ENCODE data around the gene SLC22A1.

The SLC22A1 gene

GRCh38 chr6:160093061-160093460, 28.6 kb upstream of the SLC22A1 start:
- Histone ChIP-seq H3K36me3 (ENCODE audit: control insufficient read depth, insufficient read depth, low read length) (peaks cover 29% of the 10 kb centered on the region), H3K4me3 (ENCODE audit: low read length) (no peak overlapping the region), H3K27ac (ENCODE audit: low read length) (no peak overlapping the region), H3K9me3 (ENCODE audit: control insufficient read depth, insufficient read depth, low read length) (no peaks in the 10 kb centered on the region), H3K27me3 (ENCODE audit: control insufficient read depth, insufficient read depth, low read length) (no peaks in the 10 kb centered on the region), H3K4me1 (ENCODE audit: control insufficient read depth, insufficient read depth, low read length) (no peaks in the 10 kb centered on the region)
- WGBS (ENCODE audit: insufficient coverage, insufficient read length) = no CpG with 5 or more reads among the region's 7 CpGs
- no peak for DNase-seq (ENCODE audit: low read depth, low spot score)

GRCh38 chr6:160093946-160094345, 27.7 kb upstream of the SLC22A1 start:
- H3K27ac ChIP-seq (ENCODE audit: low read length) = no peak overlapping the region
- DNase-seq (ENCODE audit: low read depth, low spot score) = no peak
- H3K9me3 ChIP-seq (ENCODE audit: control insufficient read depth, insufficient read depth, low read length) = no peaks in the 10 kb centered on the region
- no peak overlapping the region for H3K4me3 ChIP-seq (ENCODE audit: low read length)
- H3K36me3 ChIP-seq (ENCODE audit: control insufficient read depth, insufficient read depth, low read length) = peaks cover 26% of the 10 kb centered on the region
- no peaks in the 10 kb centered on the region for H3K4me1 ChIP-seq (ENCODE audit: control insufficient read depth, insufficient read depth, low read length)
- H3K27me3 ChIP-seq (ENCODE audit: control insufficient read depth, insufficient read depth, low read length) = no peaks in the 10 kb centered on the region
- WGBS (ENCODE audit: insufficient coverage, insufficient read length) = no CpG with 5 or more reads among the region's 4 CpGs

GRCh38 chr6:160095146-160095845, 26.3 kb upstream of the SLC22A1 start:
- H3K36me3 ChIP-seq (ENCODE audit: control insufficient read depth, insufficient read depth, low read length) = peaks cover 26% of the 10 kb centered on the region
- no CpG with 5 or more reads among the region's 8 CpGs for WGBS (ENCODE audit: insufficient coverage, insufficient read length)
- H3K4me3 ChIP-seq (ENCODE audit: low read length) = no peak overlapping the region
- no peaks in the 10 kb centered on the region for H3K4me1 ChIP-seq (ENCODE audit: control insufficient read depth, insufficient read depth, low read length)
- no peaks in the 10 kb centered on the region for H3K27me3 ChIP-seq (ENCODE audit: control insufficient read depth, insufficient read depth, low read length)
- no peak for DNase-seq (ENCODE audit: low read depth, low spot score)
- no peaks in the 10 kb centered on the region for H3K9me3 ChIP-seq (ENCODE audit: control insufficient read depth, insufficient read depth, low read length)
- no peak overlapping the region for H3K27ac ChIP-seq (ENCODE audit: low read length)

GRCh38 chr6:160101277-160102205, 20.1 kb upstream of the SLC22A1 start:
- Histone ChIP-seq H3K4me3 (ENCODE audit: low read length) (no peak overlapping the region), H3K27me3 (ENCODE audit: control insufficient read depth, insufficient read depth, low read length) (no peaks in the 10 kb centered on the region), H3K9me3 (ENCODE audit: control insufficient read depth, insufficient read depth, low read length) (no peaks in the 10 kb centered on the region), H3K27ac (ENCODE audit: low read length) (no peak overlapping the region), H3K36me3 (ENCODE audit: control insufficient read depth, insufficient read depth, low read length) (peaks cover 18% of the 10 kb centered on the region), H3K4me1 (ENCODE audit: control insufficient read depth, insufficient read depth, low read length) (no peaks in the 10 kb centered on the region)
- DNase-seq (ENCODE audit: low read depth, low spot score) = no peak
- no CpG with 5 or more reads among the region's 23 CpGs for WGBS (ENCODE audit: insufficient coverage, insufficient read length)

- WGBS (ENCODE audit: insufficient coverage, insufficient read length) = no CpG with 5 or more reads among the region's 16 CpGs
- no peak for DNase-seq (ENCODE audit: low read depth, low spot score)
- no peak overlapping the region for H3K4me3 ChIP-seq (ENCODE audit: low read length)
- H3K36me3 ChIP-seq (ENCODE audit: control insufficient read depth, insufficient read depth, low read length) = peaks cover 18% of the 10 kb centered on the region
- H3K4me1 ChIP-seq (ENCODE audit: control insufficient read depth, insufficient read depth, low read length) = no peaks in the 10 kb centered on the region
- H3K27me3 ChIP-seq (ENCODE audit: control insufficient read depth, insufficient read depth, low read length) = no peaks in the 10 kb centered on the region
- no peaks in the 10 kb centered on the region for H3K9me3 ChIP-seq (ENCODE audit: control insufficient read depth, insufficient read depth, low read length)
- H3K27ac ChIP-seq (ENCODE audit: low read length) = no peak overlapping the region
Observed at GRCh38 chr6:160102399-160102798, 19.2 kb upstream of the SLC22A1 start.

- whole genome bisulfite sequencing (ENCODE audit: insufficient coverage, insufficient read length) = no CpG with 5 or more reads among the region's 14 CpGs
- H3K27me3 ChIP-seq (ENCODE audit: control insufficient read depth, insufficient read depth, low read length) = no peaks in the 10 kb centered on the region
- H3K36me3 ChIP-seq (ENCODE audit: control insufficient read depth, insufficient read depth, low read length) = peaks cover 18% of the 10 kb centered on the region
- H3K9me3 ChIP-seq (ENCODE audit: control insufficient read depth, insufficient read depth, low read length) = no peaks in the 10 kb centered on the region
- DNase-seq (ENCODE audit: low read depth, low spot score) = peak; percentile 35
- no peaks in the 10 kb centered on the region for H3K4me1 ChIP-seq (ENCODE audit: control insufficient read depth, insufficient read depth, low read length)
- H3K4me3 ChIP-seq (ENCODE audit: low read length) = no peak overlapping the region
- H3K27ac ChIP-seq (ENCODE audit: low read length) = no peak overlapping the region
Observed at GRCh38 chr6:160102956-160103824, 18.4 kb upstream of the SLC22A1 start.

- H3K4me3 ChIP-seq (ENCODE audit: low read length) = no peak overlapping the region
- no peaks in the 10 kb centered on the region for H3K4me1 ChIP-seq (ENCODE audit: control insufficient read depth, insufficient read depth, low read length)
- DNase-seq (ENCODE audit: low read depth, low spot score) = no peak
- H3K27me3 ChIP-seq (ENCODE audit: control insufficient read depth, insufficient read depth, low read length) = no peaks in the 10 kb centered on the region
- peaks cover 18% of the 10 kb centered on the region for H3K36me3 ChIP-seq (ENCODE audit: control insufficient read depth, insufficient read depth, low read length)
- no CpG with 5 or more reads among the region's 7 CpGs for WGBS (ENCODE audit: insufficient coverage, insufficient read length)
- H3K9me3 ChIP-seq (ENCODE audit: control insufficient read depth, insufficient read depth, low read length) = no peaks in the 10 kb centered on the region
- no peak overlapping the region for H3K27ac ChIP-seq (ENCODE audit: low read length)
Observed at GRCh38 chr6:160103825-160104100, 17.9 kb upstream of the SLC22A1 start.

- Histone ChIP-seq H3K9me3 (ENCODE audit: control insufficient read depth, insufficient read depth, low read length) (no peaks in the 10 kb centered on the region), H3K27me3 (ENCODE audit: control insufficient read depth, insufficient read depth, low read length) (no peaks in the 10 kb centered on the region), H3K4me3 (ENCODE audit: low read length) (no peak overlapping the region), H3K36me3 (ENCODE audit: control insufficient read depth, insufficient read depth, low read length) (peaks cover 18% of the 10 kb centered on the region), H3K27ac (ENCODE audit: low read length) (no peak overlapping the region), H3K4me1 (ENCODE audit: control insufficient read depth, insufficient read depth, low read length) (no peaks in the 10 kb centered on the region)
- WGBS (ENCODE audit: insufficient coverage, insufficient read length) = no CpG with 5 or more reads among the region's 20 CpGs
- DNase-seq (ENCODE audit: low read depth, low spot score) = no peak
Observed at GRCh38 chr6:160104821-160105517, 16.6 kb upstream of the SLC22A1 start.

GRCh38 chr6:160106010-160106409, 15.6 kb upstream of the SLC22A1 start:
- H3K27me3 ChIP-seq (ENCODE audit: control insufficient read depth, insufficient read depth, low read length) = no peaks in the 10 kb centered on the region
- peaks cover 18% of the 10 kb centered on the region for H3K36me3 ChIP-seq (ENCODE audit: control insufficient read depth, insufficient read depth, low read length)
- no CpG with 5 or more reads among the region's 14 CpGs for WGBS (ENCODE audit: insufficient coverage, insufficient read length)
- no peaks in the 10 kb centered on the region for H3K9me3 ChIP-seq (ENCODE audit: control insufficient read depth, insufficient read depth, low read length)
- H3K4me3 ChIP-seq (ENCODE audit: low read length) = no peak overlapping the region
- H3K27ac ChIP-seq (ENCODE audit: low read length) = no peak overlapping the region
- DNase-seq (ENCODE audit: low read depth, low spot score) = no peak
- no peaks in the 10 kb centered on the region for H3K4me1 ChIP-seq (ENCODE audit: control insufficient read depth, insufficient read depth, low read length)

GRCh38 chr6:160106701-160107100, 14.9 kb upstream of the SLC22A1 start:
- no peak overlapping the region for H3K4me3 ChIP-seq (ENCODE audit: low read length)
- no peak overlapping the region for H3K27ac ChIP-seq (ENCODE audit: low read length)
- no peak for DNase-seq (ENCODE audit: low read depth, low spot score)
- no peaks in the 10 kb centered on the region for H3K9me3 ChIP-seq (ENCODE audit: control insufficient read depth, insufficient read depth, low read length)
- H3K4me1 ChIP-seq (ENCODE audit: control insufficient read depth, insufficient read depth, low read length) = no peaks in the 10 kb centered on the region; the same call in 1 of the 2 replicates
- WGBS (ENCODE audit: insufficient coverage, insufficient read length) = 100% methylated on average over 1 of the region's 4 CpGs
- H3K36me3 ChIP-seq (ENCODE audit: control insufficient read depth, insufficient read depth, low read length) = peaks cover 18% of the 10 kb centered on the region
- no peaks in the 10 kb centered on the region for H3K27me3 ChIP-seq (ENCODE audit: control insufficient read depth, insufficient read depth, low read length)

Data from iPS DF 6.9 (cell line).